Hepatocyte (in vitro differentiated cells): Measurements from ENCODE around the gene ZFC3H1. TPM values are rescaled to one million over a fixed set of nuclear protein-coding genes. Genes with fewer than 3 reads are reported as not detected.
A peak's percentile ranks its signal among the peaks of the same experiment; 100 is the strongest.

Experiments used
- DNase-seq: peaks from one replicate; pipeline ENCODE4 v3.0.0-alpha.2; 2016; ENCODE audit warnings: low spot score
- H2AFZ ChIP-seq: fragments of 200-600 bp; sonication (generic); 2 replicates; pipeline ENCODE4 v1.6.0; 2016; ENCODE audit warnings: antibody characterized with exemption, mild to moderate bottlenecking
- H3K27ac ChIP-seq: fragments of 200-600 bp; sonication (generic); 2 replicates; pipeline ENCODE4 v1.5.1; 2016; ENCODE audit warnings: mild to moderate bottlenecking
- H3K27me3 ChIP-seq: fragments of 200-600 bp; sonication (generic); 2 replicates; pipeline ENCODE4 v1.6.1; 2016
- H3K36me3 ChIP-seq: fragments of 200-600 bp; sonication (generic); replicated peaks from 2 replicates; pipeline ENCODE4 v1.5.1; 2016; ENCODE audit warnings: low read depth; ENCODE audit not compliant: insufficient read depth
- H3K4me1 ChIP-seq: fragments of 200-600 bp; sonication (generic); 2 replicates; pipeline ENCODE4 v1.5.1; 2016; ENCODE audit warnings: mild to moderate bottlenecking, moderate library complexity; ENCODE audit not compliant: insufficient read depth
- H3K4me2 ChIP-seq: fragments of 200-600 bp; sonication (generic); 2 replicates; pipeline ENCODE4 v1.6.0; 2016
- H3K4me3 ChIP-seq: fragments of 200-600 bp; sonication (generic); 2 replicates; pipeline ENCODE4 v1.5.1; 2016; ENCODE audit warnings: mild to moderate bottlenecking
- H3K79me2 ChIP-seq: fragments of 200-600 bp; sonication (generic); 2 replicates; pipeline ENCODE4 v1.6.0; 2017; ENCODE audit warnings: mild to moderate bottlenecking
- H3K9me2 ChIP-seq: fragments of 200-600 bp; sonication (generic); replicated peaks from 2 replicates; pipeline ENCODE4 v1.6.0; 2017; ENCODE audit warnings: mild to moderate bottlenecking; ENCODE audit not compliant: insufficient read depth
- H3K9me3 ChIP-seq: fragments of 200-600 bp; sonication (generic); 2 replicates; pipeline ENCODE4 v1.5.1; 2016; ENCODE audit warnings: low read depth, mild to moderate bottlenecking
- H4K20me1 ChIP-seq: fragments of 200-600 bp; sonication (generic); 2 replicates; pipeline ENCODE4 v1.6.0; 2016; ENCODE audit warnings: mild to moderate bottlenecking; ENCODE audit not compliant: insufficient read depth, poor library complexity, severe bottlenecking
- EZH2 ChIP-seq: fragments of 200-600 bp; sonication (generic); IDR thresholded peaks from 2 replicates; pipeline ENCODE4 v1.6.1; 2016; ENCODE audit warnings: antibody characterized with exemption, mild to moderate bottlenecking, borderline replicate concordance
- EZH2phosphoT487 ChIP-seq: fragments of 200-600 bp; sonication (generic); IDR thresholded peaks from one replicate; pipeline ENCODE4 v1.6.1; 2018; ENCODE audit warnings: antibody characterized with exemption, mild to moderate bottlenecking, low read depth, moderate library complexity; ENCODE audit not compliant: unreplicated experiment, severe bottlenecking
- WGBS: methylation state at CpG from one replicate; pipeline ENCODE4 v1.1.6; 2016; ENCODE audit warnings: low lambda C conversion rate; ENCODE audit errors: missing lambda C conversion rate; 5-methylcytosine and 5-hydroxymethylcytosine counted together
- polyA plus RNA-seq: library from polyadenylated mRNA; unstranded; fragments of >200 nt; fragmentation: Nextera tagmentation; extraction: Ambion mirVana; gene quantifications from 2 replicates; pipeline ENCODE4 v1.2.1, GENCODE V29; 2016
- total RNA-seq: library from RNA; depleted of rRNA; stranded (reverse); fragments of >200 nt; gene quantifications from 2 replicates; pipeline ENCODE4 v1.2.3, GENCODE V29; 2014
- TF ChIP-seq, protein P1 (sequence below): fragments of 200-600 bp; sonication (generic); IDR thresholded peaks from 2 replicates; pipeline ENCODE4 v1.5.1; 2016; ENCODE audit warnings: antibody characterized with exemption, mild to moderate bottlenecking; ENCODE audit not compliant: poor library complexity

Gene ZFC3H1
- total and polyA plus RNA-seq, 2 experiments from 2014 or later = 28.0 to 48.6 TPM

DNA sequence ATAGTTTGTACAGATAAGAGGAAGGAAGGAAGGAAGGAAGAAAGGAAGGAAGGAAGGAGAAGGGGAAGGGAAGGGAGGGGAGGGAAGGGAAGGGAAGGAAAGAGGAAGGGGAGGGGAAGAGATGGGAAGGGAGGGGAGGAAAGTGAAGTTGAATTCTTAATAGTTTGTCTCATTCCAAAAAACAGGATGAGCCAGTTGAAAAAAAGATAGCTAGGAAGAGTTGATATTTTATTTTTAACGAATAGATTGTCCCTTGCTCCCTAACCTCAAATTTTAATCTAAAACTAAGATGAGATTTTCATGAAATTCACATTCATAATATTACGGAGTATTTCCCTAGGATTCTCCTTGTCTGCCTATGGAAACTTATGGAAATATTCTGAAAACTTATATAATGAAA, 80.7 kb downstream of the ZFC3H1 start:
- H3K27ac ChIP-seq = no peak overlapping the region
- TF ChIP-seq EZH2phosphoT487 (no peak), EZH2 (no peak)
- TF ChIP-seq, protein P1, sequence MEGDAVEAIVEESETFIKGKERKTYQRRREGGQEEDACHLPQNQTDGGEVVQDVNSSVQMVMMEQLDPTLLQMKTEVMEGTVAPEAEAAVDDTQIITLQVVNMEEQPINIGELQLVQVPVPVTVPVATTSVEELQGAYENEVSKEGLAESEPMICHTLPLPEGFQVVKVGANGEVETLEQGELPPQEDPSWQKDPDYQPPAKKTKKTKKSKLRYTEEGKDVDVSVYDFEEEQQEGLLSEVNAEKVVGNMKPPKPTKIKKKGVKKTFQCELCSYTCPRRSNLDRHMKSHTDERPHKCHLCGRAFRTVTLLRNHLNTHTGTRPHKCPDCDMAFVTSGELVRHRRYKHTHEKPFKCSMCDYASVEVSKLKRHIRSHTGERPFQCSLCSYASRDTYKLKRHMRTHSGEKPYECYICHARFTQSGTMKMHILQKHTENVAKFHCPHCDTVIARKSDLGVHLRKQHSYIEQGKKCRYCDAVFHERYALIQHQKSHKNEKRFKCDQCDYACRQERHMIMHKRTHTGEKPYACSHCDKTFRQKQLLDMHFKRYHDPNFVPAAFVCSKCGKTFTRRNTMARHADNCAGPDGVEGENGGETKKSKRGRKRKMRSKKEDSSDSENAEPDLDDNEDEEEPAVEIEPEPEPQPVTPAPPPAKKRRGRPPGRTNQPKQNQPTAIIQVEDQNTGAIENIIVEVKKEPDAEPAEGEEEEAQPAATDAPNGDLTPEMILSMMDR = no peak
- no peaks in the 10 kb centered on the region for H3K9me3 ChIP-seq
- H2AFZ ChIP-seq = no peak overlapping the region
- H3K4me1 ChIP-seq = no peaks in the 10 kb centered on the region
- no peaks in the 10 kb centered on the region for H3K36me3 ChIP-seq
- H3K4me2 ChIP-seq = no peak overlapping the region
- H3K9me2 ChIP-seq = no peaks in the 10 kb centered on the region
- 92% methylated on average over 2 of the region's 2 CpGs for WGBS
- no peak for DNase-seq
- H3K79me2 ChIP-seq = no peaks in the 10 kb centered on the region
- no peaks in the 10 kb centered on the region for H4K20me1 ChIP-seq
- H3K4me3 ChIP-seq = no peak overlapping the region
- H3K27me3 ChIP-seq = no peaks in the 10 kb centered on the region

DNA sequence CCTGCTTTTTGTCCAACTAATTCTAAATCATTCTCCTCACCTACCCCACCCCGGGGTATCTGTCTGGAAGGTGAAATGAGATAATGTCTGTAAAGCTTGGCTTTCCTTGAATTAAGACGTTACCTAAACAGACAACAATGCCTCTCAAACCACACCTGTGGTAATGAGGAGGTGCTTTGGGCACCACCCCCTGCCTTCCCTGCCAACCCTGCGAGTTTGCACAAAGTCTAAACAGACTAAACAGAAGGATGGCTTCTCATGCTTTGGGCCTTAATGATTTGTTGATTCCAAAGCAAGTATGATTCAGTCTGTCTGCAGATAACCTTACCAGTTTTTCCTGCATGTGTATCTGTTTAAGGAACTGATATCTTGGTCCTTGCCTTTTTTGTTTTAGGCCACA, 82.4 kb downstream of the ZFC3H1 start:
- peak overlapping the region; percentile 17 for H3K27ac ChIP-seq
- no peaks in the 10 kb centered on the region for H3K79me2 ChIP-seq
- H3K36me3 ChIP-seq = no peaks in the 10 kb centered on the region
- H3K4me1 ChIP-seq = no peaks in the 10 kb centered on the region
- H4K20me1 ChIP-seq = no peaks in the 10 kb centered on the region
- 40% methylated on average over 3 of the region's 3 CpGs for WGBS
- no peaks in the 10 kb centered on the region for H3K9me3 ChIP-seq
- no peaks in the 10 kb centered on the region for H3K27me3 ChIP-seq
- no peak for DNase-seq
- H3K4me3 ChIP-seq = no peak overlapping the region
- H3K9me2 ChIP-seq = no peaks in the 10 kb centered on the region
- H2AFZ ChIP-seq = no peak overlapping the region
- TF ChIP-seq EZH2 (no peak), EZH2phosphoT487 (no peak)
- TF ChIP-seq, protein P1 = no peak
- no peak overlapping the region for H3K4me2 ChIP-seq

GRCh38 chr12:71578694-71579258, 84.9 kb downstream of the ZFC3H1 start:
- no peak overlapping the region for H2AFZ ChIP-seq
- peaks cover 3% of the 10 kb centered on the region for H3K4me1 ChIP-seq
- no peaks in the 10 kb centered on the region for H3K9me2 ChIP-seq
- H3K9me3 ChIP-seq = no peaks in the 10 kb centered on the region
- H3K4me2 ChIP-seq = no peak overlapping the region
- no peak overlapping the region for H3K27ac ChIP-seq
- DNase-seq = no peak
- H3K27me3 ChIP-seq = no peaks in the 10 kb centered on the region
- H3K36me3 ChIP-seq = no peaks in the 10 kb centered on the region
- TF ChIP-seq EZH2phosphoT487 (no peak), EZH2 (no peak)
- TF ChIP-seq, protein P1 = no peak
- no peaks in the 10 kb centered on the region for H3K79me2 ChIP-seq
- 52% methylated on average over 5 of the region's 5 CpGs for WGBS
- H4K20me1 ChIP-seq = no peaks in the 10 kb centered on the region
- no peak overlapping the region for H3K4me3 ChIP-seq
